Activated naive CD8-positive, alpha-beta T cell treated with anti-CD3 and anti-CD28 coated beads, Interleukin-2, amount 50 U/mL, for 16 hours (primary cell): ENCODE data around the gene TOPORS.

ENCODE experiments used
- DNase-seq: peaks from one replicate; pipeline ENCODE4 v3.0.0-alpha.2; 2020; ENCODE audit warnings: low read depth, low spot score

Gene TOPORS

GRCh38 chr9:32503008-32503407, 49.4 kb downstream of the TOPORS start:
- DNase-seq = no peak

GRCh38 chr9:32502464-32502863, 49.9 kb downstream of the TOPORS start:
- DNase-seq = no peak

GRCh38 chr9:32501868-32502267, 50.5 kb downstream of the TOPORS start:
- DNase-seq = no peak

GRCh38 chr9:32500768-32501167, 51.6 kb downstream of the TOPORS start:
- DNase-seq = no peak

- no peak for DNase-seq
These were observed 54.5 kb downstream of the TOPORS start for GRCh38 chr9:32497921-32498320.

GRCh38 chr9:32490601-32491000, 61.8 kb downstream of the TOPORS start:
- no peak for DNase-seq
